ENCODE results near the gene LILRB2. TPM values are rescaled to one million over a fixed set of nuclear protein-coding genes. Genes with fewer than 3 reads are reported as not detected.
"Not testable (repeated sequence)": the region's sequence is repeated elsewhere in the genome, so short reads cannot be mapped to it uniquely, and the experiment has no call there.

LILRB2 gene
- polyA plus RNA-seq, 3 donors = 2.2 to 14.6 (median 2.4) TPM

DNA sequence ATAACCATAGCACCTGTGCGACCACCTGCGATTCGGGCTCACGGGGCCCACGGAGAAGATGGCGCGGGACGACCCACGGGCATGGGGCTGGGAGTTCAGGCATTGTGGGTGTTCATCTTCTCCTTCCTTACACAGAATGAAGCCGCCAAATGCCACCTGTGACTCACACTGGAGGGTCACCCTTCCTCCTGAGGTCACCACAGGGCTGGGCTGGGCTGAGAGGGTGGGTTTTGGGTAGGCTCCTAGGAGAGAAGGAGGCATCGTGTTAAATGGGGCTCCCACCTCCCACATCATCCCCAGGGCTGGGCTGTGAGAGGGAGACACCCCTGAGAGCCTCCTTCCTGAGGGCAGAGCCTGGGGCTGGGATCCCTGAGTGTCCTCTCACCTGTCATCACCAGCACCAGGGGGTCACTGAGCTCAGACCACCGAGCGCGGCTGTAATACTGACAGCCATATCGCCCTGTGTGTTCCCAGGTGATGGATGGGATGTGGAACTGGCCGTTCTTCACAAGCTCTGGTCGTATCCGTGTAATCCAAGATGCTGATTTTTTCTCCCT is 1.4 kb downstream of the LILRB2 start:
- H3K27ac ChIP-seq (ENCODE audit: low read depth, low read length) = no peak overlapping the region
- 73 to 82% (median 82%) methylated on average over 18 of the region's 18 CpGs for WGBS, 3 donors

DNA sequence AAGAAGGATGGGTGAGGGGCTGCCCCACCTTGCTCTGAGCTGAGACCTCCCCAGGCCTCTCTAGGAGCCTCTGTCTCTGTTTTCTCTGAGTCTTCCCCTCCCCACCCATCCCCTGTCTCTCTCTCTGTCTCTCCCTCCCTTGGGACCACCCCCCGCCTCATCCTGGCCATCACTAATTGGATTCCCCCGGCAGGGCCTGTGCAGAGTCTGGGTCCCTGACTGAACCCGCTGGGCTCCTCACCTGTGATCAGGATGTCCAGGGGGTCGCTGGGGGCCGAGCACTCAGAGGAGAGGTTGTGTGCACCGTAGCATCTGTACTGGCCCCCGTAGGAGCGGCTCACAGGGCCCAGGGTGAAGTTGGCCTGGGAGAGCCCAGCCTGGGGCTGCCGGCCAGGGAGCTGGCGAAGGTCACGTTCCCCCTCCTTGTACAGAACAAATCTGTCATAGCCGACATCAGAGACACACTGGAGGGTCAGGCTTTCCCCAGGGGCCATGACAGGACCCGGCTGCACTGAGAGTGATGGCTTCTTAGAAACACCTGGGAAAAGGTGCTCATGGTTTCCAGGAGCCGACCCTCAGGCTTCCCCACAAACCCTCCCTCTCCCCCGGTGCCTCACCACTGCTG is 2.2 kb downstream of the LILRB2 start:
- not testable (repeated sequence) for H3K27ac ChIP-seq (ENCODE audit: low read depth, low read length)
- 38 to 76% (median 76%) methylated on average over 13 to 15 of the region's 15 CpGs for WGBS, 3 donors

DNA sequence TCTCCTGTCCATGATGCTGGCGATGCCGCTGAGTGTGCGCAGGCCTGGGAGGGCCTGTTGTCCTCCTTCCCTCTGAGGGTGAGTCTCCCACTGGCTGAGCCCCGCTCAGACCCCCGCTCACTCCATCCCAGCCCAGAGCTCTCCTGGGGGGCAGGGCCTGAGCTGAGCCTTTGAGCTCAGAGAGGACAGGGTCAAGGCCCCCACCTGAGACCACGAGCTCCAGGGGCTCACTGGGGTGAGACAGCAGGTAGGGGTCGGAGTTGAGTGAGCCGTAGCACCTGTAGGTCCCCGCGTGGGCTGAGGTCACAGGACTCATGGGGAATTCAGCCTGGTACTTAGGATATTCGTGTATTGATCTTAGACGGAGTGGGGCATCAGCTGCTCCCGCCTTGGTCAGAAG is 2.9 kb downstream of the LILRB2 start:
- not testable (repeated sequence) for H3K27ac ChIP-seq (ENCODE audit: low read depth, low read length)
- WGBS, 3 donors = 59 to 84% (median 81%) methylated on average over 13 of the region's 13 CpGs

DNA sequence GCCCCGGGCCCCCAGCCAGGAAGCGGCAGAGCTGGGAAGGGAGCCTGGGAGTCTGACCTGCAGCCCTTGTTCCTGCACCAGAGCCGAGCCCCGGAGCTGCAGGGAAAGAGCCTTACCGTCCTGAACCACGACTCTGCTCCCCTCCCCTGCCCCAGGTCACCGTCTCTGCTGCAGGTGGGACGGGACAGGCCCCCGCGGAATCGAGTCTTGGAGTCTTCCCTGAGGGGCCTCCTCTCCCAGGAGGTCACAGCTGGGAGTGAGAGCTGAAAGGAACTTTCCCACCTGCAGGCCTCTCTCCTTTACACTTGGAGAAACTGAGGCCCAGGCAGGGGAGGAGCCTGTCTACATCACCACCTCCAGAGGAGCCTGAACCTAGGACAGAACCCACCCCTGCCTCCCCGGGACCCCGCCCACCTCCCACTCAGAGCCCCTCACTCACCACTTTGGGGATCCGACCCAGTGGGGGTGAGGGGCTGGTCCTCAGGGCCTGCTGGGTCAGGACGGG is 3.7 kb downstream of the LILRB2 start:
- not testable (repeated sequence) for H3K27ac ChIP-seq (ENCODE audit: low read depth, low read length)
- 49 to 75% (median 72%) methylated on average over 11 to 15 of the region's 15 CpGs for WGBS, 3 donors

DNA sequence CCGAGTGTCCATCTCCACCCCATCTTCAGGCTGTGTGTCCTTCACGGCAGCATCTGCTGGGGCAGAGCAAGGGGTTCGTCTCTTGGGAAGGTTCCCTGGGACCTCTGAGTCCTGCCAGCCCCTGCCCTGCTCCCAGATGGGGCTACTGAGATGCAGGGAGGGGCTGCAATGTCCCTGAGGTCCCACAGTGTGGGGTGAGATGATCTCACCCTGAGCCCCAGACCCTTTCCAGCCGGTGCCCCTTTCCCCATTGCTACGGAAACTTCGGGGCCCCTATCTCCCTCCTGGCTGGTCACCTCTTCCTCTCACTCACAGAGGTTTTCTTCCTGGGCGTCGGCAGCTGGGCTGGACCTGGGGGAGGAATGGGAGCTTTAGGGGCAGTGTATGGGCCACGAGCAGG is 5.0 kb downstream of the LILRB2 start:
- WGBS, 3 donors = 44 to 67% (median 61%) methylated on average over 9 of the region's 9 CpGs
- no peak overlapping the region for H3K27ac ChIP-seq (ENCODE audit: low read depth, low read length)

DNA sequence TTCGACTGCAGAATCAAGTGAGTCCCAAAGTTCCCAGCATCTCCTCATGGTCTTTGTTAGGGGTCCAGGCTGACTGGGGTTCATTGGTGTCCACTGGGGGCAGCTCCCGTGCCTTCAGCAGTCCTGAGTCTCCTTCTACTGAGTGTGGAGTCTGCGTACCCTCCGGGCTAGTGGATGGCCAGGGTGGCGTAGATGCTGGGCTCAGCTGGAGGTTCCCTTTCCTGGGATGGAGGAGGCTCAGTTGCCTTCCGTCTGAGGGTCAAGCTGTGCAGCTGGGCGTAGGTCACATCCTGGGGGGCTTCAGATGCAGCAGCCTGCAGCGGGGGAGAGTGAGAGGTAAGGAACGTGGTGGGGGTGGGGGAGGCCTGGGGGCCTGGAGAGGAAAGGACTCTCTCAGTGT is 6.4 kb downstream of the LILRB2 start:
- WGBS, 3 donors = 50 to 71% (median 51%) methylated on average over 8 to 9 of the region's 9 CpGs
- H3K27ac ChIP-seq (ENCODE audit: low read depth, low read length) = not testable (repeated sequence)

DNA sequence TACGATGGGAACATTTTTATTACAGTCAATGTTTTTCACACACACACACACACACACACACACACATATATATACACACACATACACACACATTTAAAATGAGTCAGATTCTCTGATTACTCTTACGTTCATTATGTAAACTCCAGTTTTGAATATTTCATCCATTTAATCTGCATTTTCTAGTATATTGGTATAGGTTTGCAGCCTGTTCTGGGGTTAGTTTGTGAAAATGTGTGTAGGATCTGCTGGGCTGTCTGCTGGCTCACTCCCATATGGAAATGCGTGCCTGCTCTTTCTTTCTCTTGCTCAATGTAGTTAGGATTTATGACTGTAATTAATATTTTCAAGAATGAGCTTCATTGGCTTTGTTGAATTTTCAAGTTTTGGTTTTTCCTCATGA is 7.1 kb downstream of the LILRB2 start:
- WGBS, 3 donors = 52 to 72% (median 66%) methylated on average over 3 of the region's 3 CpGs
- no peak overlapping the region for H3K27ac ChIP-seq (ENCODE audit: low read depth, low read length)

DNA sequence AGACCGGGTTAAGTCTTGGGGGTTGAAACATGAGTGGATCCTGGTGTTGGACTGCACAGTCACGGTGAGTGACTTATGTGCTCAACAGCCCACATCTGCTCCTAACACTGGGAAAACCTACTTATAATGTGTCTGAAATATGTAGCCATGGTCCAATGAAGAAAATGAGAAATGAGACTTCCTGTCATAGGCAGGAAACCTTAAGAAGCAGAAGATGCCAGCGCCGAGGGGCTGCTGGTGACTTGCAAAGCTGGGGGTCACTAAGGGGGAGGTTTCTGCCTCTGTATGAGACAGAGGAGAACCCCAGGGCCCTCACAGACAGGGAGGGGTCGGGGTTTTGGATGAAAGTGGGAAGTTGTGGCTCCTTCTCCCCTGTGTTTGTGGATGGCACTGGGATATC is 8.7 kb downstream of the LILRB2 start:
- H3K27ac ChIP-seq (ENCODE audit: low read depth, low read length) = not testable (repeated sequence)
- 48 to 58% (median 51%) methylated on average over 5 of the region's 5 CpGs for WGBS, 3 donors

DNA sequence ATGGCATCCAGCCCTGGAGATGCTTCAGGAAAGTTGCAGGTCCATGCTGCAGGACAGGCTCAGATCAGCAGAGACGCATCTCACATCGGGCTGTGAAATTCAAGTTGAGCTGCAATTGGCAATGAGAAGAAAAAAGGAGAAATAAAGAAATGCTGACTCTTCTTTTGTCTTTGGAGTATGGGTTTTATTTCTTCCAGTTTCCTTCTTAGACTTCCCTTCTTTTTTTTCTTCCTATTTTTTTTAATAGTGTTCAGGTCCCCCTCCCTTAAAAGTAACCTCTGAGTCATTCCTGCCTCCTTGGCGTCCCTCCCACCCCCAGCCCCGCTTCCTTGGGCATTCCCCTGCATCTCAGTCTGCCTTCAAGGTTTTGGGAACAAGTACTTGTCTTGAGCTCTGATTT is 9.3 kb downstream of the LILRB2 start:
- 39 to 51% (median 48%) methylated on average over 2 to 4 of the region's 4 CpGs for WGBS, 3 donors
- not testable (repeated sequence) for H3K27ac ChIP-seq (ENCODE audit: low read depth, low read length)

DNA sequence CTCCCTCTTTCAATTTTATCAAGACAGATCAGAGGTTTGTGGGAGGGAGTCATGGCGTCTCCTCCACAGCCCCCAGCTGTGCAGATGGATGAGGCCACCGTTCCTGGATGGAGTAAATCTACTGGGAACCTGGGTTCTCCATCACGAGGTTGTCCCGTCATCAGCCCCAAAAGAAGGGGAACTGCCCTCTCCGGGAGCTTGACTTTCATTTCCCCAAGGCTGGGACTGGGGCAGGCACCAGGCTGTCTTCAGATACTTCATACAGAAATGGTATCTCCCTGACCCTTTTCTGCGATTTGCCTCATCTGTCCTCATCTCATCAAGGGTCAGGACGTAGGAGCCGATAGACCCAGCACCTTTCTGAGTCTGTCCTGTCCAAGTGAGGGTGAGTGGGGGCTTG is 9.8 kb downstream of the LILRB2 start:
- H3K27ac ChIP-seq (ENCODE audit: low read depth, low read length) = no peak overlapping the region
- WGBS, 3 donors = 57 to 71% (median 65%) methylated on average over 8 of the region's 8 CpGs

DNA sequence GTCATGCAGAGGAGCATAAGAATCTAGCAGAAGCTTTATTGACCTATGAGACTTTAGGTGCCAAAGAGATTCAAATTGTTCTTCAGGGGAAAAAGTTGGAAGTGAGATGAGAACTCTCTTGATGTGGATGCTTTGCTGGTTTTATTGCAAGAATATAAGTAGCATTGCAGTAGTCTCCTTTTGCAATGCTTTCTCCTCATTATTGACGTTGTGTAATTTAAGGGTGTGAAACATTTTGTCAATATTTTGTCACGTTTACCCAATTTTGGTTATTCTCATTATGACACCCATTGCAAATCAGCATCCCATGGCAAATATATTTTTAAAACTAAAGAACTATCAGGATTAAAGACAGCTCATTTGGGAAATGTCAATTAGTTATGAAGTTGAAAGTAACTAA is 12.0 kb downstream of the LILRB2 start:
- H3K27ac ChIP-seq (ENCODE audit: low read depth, low read length) = no peak overlapping the region
- 41 to 47% (median 46%) methylated on average over 2 of the region's 2 CpGs for WGBS, 3 donors

DNA sequence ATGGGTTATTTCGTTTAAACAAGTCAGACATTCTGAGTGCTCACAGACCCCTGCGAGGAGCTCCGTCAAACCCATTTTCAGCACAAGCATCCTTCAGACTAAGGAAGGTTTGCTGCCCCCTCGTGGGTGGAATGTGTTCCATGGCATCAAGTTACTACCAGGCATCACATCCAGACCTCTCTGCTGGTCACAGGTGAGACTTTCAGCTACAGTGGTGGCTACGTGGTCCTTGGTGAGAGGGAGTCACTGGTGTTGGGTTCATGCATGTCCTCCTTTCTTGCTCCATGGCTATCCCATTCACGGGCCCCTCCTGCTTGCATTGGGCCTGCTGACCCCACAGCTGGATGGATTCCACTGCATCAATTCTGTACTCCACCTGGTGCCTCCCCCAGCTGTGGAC is 14.8 kb downstream of the LILRB2 start:
- no peak overlapping the region for H3K27ac ChIP-seq (ENCODE audit: low read depth, low read length)
- 3 to 8% (median 7%) methylated on average over 6 of the region's 6 CpGs for WGBS, 3 donors

DNA sequence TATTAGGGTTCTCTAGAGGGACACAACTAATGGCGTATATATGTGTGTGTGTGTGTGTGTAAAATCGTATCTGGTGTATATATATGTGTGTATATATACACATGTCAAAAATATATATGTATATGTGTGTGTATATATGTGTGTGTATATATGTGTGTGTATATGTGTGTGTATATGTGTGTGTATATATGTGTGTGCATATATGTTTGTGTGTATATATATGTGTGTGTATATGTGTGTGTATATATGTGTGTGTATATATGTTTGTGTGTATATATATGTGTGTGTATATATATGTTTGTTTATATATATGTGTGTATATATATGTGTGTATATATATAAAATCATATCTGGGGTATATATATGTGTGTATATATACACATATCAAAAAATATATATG is 18.4 kb downstream of the LILRB2 start:
- WGBS, 3 donors = 71 to 93% (median 86%) methylated on average over 2 of the region's 2 CpGs
- H3K27ac ChIP-seq (ENCODE audit: low read depth, low read length) = no peak overlapping the region

DNA sequence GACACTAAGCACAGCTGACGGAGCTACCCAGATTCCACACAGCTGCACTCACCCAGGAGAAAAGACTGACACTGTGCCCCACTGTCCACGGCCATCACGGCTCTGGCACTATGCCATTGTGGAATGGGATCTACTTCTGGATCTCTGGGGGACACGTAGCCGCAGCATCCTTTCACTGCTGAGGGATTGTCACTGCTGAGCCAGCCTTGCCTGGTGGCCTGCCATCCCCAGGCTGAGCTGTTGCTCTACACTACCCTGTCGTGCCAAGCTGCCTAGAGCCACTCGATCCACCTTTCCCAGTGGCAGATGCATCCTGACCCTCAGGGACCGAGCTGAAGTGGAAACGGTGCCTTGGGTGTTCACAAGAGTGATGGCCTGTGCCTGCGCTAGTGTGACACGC is 18.8 kb downstream of the LILRB2 start:
- WGBS, 3 donors = 69 to 80% (median 74%) methylated on average over 11 of the region's 11 CpGs
- no peak overlapping the region for H3K27ac ChIP-seq (ENCODE audit: low read depth, low read length)

DNA sequence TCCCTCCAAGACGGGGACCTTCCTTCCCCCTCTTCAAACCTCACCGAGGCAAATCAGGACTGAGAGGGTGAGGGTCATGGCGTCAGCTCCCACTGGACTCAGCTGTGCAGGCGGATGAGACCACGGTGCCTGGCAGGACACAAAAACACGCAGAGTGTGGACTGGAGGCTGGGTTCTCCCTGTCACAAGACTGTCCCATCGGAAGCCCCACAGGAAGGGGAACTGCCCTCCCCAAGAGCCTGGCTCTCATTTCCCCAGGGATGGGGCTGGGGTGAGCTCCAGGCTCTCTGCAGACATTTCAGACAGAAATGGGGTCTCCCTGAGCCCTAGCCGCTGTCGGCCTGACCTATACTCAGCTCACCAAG is 23.8 kb downstream of the LILRB2 start, which contains the start of gene LILRB5:
Gene LILRB5 (minus strand): TSS at position 158 of the 365 bp plus-strand sequence. CDS start 80 bp downstream, at position 78.
- H3K27ac ChIP-seq (ENCODE audit: low read depth, low read length) = no peak within 1 kb of the TSS
- 58 to 69% (median 64%) methylated on average over 9 of the region's 9 CpGs for WGBS, 3 donors

DNA sequence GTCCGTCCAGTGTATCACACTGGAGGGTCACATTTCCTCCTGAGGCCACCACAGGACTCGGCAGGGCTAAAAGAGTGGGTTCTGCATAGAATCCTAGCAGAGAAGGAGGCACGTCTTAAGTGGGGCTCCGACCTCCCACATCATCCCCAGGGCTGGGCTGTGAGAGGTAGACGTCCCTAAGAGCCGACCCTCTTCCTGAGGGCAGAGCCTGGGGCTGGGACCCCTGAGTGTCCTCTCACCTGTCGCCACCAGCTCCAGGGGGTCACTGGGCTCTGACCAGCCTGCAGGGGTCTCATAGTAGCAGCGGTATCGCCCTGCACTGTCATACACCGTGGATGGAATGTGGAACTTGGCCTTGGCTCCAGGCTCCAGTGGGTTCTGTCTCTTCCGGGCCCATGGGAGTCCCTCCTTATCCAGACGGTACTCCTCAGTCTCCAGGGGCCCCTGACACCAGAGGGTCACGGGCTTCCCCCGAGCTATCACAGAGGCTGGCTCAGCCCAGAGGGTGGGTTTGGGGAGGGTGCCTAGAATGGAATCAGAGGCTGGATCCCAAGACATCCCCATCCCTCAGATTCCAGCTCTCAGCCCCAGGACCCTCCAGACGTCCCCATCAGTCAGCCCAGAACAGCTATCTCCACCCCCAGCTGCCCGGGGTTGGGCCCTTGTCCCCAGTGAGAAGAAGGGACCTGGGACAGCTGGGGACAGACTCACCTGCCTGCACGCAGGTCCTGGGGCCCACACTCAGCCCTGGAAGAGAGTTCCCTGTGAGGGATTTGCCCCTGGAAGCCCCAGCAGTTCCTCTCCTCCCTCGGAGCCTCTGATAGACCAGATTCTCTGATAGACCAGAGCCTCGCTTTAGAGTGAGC is 24.4 kb downstream of the LILRB2 start:
- WGBS, 3 donors = 64 to 70% (median 68%) methylated on average over 19 of the region's 19 CpGs
- H3K27ac ChIP-seq (ENCODE audit: low read depth, low read length) = no peak overlapping the region

DNA sequence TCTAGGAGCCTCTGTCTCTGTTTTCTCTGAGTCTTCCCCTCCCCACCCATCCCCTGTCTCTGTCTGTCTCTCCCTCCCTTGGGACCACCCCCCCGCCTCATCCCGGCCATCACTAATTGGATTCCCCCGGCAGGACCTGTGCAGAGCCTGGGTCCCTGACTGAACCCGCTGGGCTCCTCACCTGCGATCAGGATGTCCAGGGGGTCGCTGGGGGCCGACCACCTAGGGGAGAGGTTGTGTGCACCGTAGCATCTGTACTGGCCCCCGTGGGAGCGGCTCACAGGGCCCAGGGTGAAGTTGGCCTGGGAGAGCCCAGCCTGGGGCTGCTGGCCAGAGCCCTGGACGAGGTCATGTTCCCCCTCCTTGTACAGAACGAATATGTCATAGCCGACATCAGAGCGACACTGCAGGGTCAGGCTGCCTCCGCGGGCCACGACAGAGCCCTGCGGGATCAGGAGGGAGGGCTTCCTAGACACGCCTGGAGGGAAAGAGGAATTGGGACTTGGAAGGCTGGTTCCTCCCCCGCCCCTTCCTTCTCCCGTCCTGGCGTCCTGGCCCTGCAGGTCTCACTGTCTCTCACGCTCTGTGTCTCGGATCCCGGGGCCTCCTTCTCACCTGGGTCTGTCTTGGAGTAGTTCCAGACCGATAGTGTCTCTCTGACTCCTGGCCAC is 25.7 kb downstream of the LILRB2 start:
- 43 to 54% (median 47%) methylated on average over 23 to 26 of the region's 26 CpGs for WGBS, 3 donors
- H3K27ac ChIP-seq (ENCODE audit: low read depth, low read length) = no peak overlapping the region

DNA sequence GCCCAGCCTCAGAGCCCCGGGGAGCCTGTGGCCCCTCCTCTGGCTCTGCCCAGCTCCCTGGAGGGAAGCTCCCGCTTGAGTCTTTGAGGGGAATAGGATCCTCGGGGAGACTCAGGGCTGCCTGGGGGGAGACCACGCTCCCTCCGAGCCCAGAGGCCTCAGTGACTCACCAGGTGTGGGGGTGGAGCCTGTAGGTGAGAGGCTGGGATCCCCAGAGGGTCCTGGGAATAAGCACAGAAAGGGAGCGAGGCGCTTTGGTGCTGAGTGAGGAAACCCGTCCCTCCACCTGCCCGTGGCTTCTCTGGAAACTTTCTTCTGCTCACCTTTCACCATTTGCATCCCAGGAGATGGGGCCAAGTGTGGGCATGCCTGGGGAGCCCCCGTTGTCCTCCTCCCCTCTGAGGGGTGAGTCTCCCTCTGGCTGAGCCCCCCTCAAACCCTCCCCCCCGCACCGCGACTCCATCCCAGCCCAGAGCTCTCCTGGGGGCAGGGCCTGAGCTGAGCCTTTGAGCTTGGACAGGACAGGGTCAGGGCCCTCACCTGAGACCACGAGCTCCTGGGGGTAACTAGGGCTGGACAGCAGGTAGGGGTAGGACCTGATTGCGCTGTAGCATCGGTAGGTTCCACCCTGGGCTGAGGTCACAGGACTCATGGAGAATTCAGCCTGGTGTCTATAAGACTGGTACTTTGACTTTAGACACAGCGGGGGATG is 26.6 kb downstream of the LILRB2 start:
- WGBS, 3 donors = 50 to 65% (median 57%) methylated on average over 17 of the region's 17 CpGs
- H3K27ac ChIP-seq (ENCODE audit: low read depth, low read length) = no peak overlapping the region

Data from adipose tissue (tissue), 3 donors.